H1 (cell line): Measurements from ENCODE around the gene PCBP2. TPM values are rescaled to one million over a fixed set of nuclear protein-coding genes. Genes with fewer than 3 reads are reported as not detected.

Experiments used
- CTCF ChIA-PET: fragments of 300-600 bp; sonication (Branson Sonifier 250); formaldehyde crosslinking; loops from one replicate; lab custom pipeline; 2021; ENCODE audit not compliant: partially characterized antibody; lab: Charles Lee
- POLR2A ChIA-PET: fragments of 300-600 bp; sonication (Branson Sonifier 250); formaldehyde crosslinking; loops from one replicate; lab custom pipeline; 2021; ENCODE audit warnings: inconsistent platforms; ENCODE audit not compliant: partially characterized antibody; lab: Charles Lee
- DNase-seq, 2 experiments: peaks; one replicate each; pipeline versions ENCODE4 v3.0.0 to v3.0.0-alpha.2; 2010 to 2022; ENCODE audit warnings: low spot score in 2 of 2, low read depth in 1 of 2, mixed read lengths in 1 of 2
- FAIRE-seq: peaks from 2 replicates; lab custom pipeline; 2011; peaks lifted over from hg19 to GRCh38; lab: Jason Lieb, UNC
- H2AFZ ChIP-seq: 2 replicates; pipeline ENCODE4 v1.8.1; 2012; ENCODE audit warnings: low read length, inconsistent platforms
- H2AK5ac ChIP-seq: 2 replicates; pipeline ENCODE4 v1.6.1; 2013; ENCODE audit warnings: low read depth, low read length
- H2BK120ac ChIP-seq: replicated peaks from 2 replicates; pipeline ENCODE3; 2013; ENCODE audit warnings: low read depth, low read length, inconsistent platforms
- H2BK12ac ChIP-seq: 2 replicates; pipeline ENCODE4 v1.6.1; 2013; ENCODE audit warnings: low read depth, low read length
- H2BK15ac ChIP-seq: 2 replicates; pipeline ENCODE4 v1.6.1; 2013; ENCODE audit warnings: low read length
- H2BK20ac ChIP-seq: 2 replicates; pipeline ENCODE4 v1.6.1; 2013; ENCODE audit warnings: low read length
- H2BK5ac ChIP-seq: 2 replicates; pipeline ENCODE4 v1.6.1; 2013; ENCODE audit warnings: low read depth, low read length
- H3K14ac ChIP-seq: 2 replicates; pipeline ENCODE4 v1.6.1; 2013; ENCODE audit warnings: inconsistent platforms; ENCODE audit not compliant: insufficient read length
- H3K18ac ChIP-seq: 2 replicates; pipeline ENCODE4 v1.6.1; 2013; ENCODE audit warnings: low read length; ENCODE audit errors: extremely low read depth
- H3K23ac ChIP-seq: 2 replicates; pipeline ENCODE4 v1.6.1; 2013; ENCODE audit warnings: inconsistent platforms; ENCODE audit not compliant: insufficient read length
- H3K23me2 ChIP-seq: 2 replicates; pipeline ENCODE4 v1.6.1; 2013; ENCODE audit warnings: low read depth, low read length
- H3K27ac ChIP-seq: 2 replicates; pipeline ENCODE4 v1.6.1; 2011; ENCODE audit warnings: low read depth, low read length, inconsistent platforms
- H3K27me3 ChIP-seq, 4 experiments: replicated peaks in 1 of 4; 1 replicate in 1 of 4; 2 replicates in 3 of 4; pipeline versions ENCODE4 v1.6.1 to v1.8.1; 2011 to 2013; ENCODE audit warnings: low read length in 3 of 4, mild to moderate bottlenecking in 3 of 4, inconsistent platforms in 2 of 4, mixed read lengths in 2 of 4, moderate library complexity in 1 of 4; ENCODE audit not compliant: control insufficient read depth in 3 of 4, insufficient read depth in 3 of 4; ENCODE audit errors: extremely low read depth in 1 of 4
- H3K36me3 ChIP-seq, 4 experiments: 2 replicates each; pipeline versions ENCODE4 v1.6.1 to v1.8.1; 2011 to 2013; ENCODE audit warnings: mild to moderate bottlenecking in 4 of 4, low read length in 3 of 4, moderate library complexity in 2 of 4, control low read depth in 1 of 4, inconsistent platforms in 1 of 4; ENCODE audit not compliant: insufficient read depth in 4 of 4, control insufficient read depth in 2 of 4
- H3K4ac ChIP-seq: replicated peaks from 2 replicates; pipeline ENCODE3; 2013; ENCODE audit warnings: low read length, low read depth, mixed read lengths, inconsistent platforms; ENCODE audit not compliant: insufficient read length
- H3K4me1 ChIP-seq, 4 experiments: replicated peaks in 1 of 4; 1 replicate in 1 of 4; 2 replicates in 3 of 4; pipeline versions ENCODE4 v1.6.1 to v1.8.1; 2011 to 2013; ENCODE audit warnings: low read length in 3 of 4, inconsistent platforms in 2 of 4, mixed read lengths in 1 of 4; ENCODE audit not compliant: insufficient read depth in 4 of 4, control insufficient read depth in 3 of 4
- H3K4me2 ChIP-seq, 2 experiments: 2 replicates each; pipeline versions ENCODE4 v1.6.1 to v1.8.1; 2011 to 2013; ENCODE audit warnings: low read depth in 2 of 2, low read length in 2 of 2, control low read depth in 1 of 2, inconsistent platforms in 1 of 2, mild to moderate bottlenecking in 1 of 2; ENCODE audit not compliant: insufficient read depth in 1 of 2
- H3K4me3 ChIP-seq, 4 experiments: fragments of 200-600, 300-600 bp in 1 of 4; sonication (generic), shearing (Covaris generic), sonication (Bioruptor Twin) in 1 of 4; 2 replicates each; pipeline versions ENCODE4 v1.5.1 to v1.8.1; 2011 to 2016; ENCODE audit warnings: low read length in 4 of 4, low read depth in 3 of 4, control low read depth in 2 of 4, inconsistent platforms in 2 of 4, mild to moderate bottlenecking in 2 of 4, mixed read lengths in 1 of 4, moderate library complexity in 1 of 4; ENCODE audit not compliant: insufficient read depth in 2 of 4; ENCODE audit errors: extremely low read depth in 1 of 4
- H3K56ac ChIP-seq: replicated peaks from 2 replicates; pipeline ENCODE3; 2013; ENCODE audit warnings: low read depth, mild to moderate bottlenecking, mixed read lengths, low read length, inconsistent platforms; ENCODE audit not compliant: insufficient read length
- H3K79me1 ChIP-seq: 2 replicates; pipeline ENCODE4 v1.6.1; 2013; ENCODE audit warnings: low read depth, low read length, control low read depth
- H3K79me2 ChIP-seq, 2 experiments: 2 replicates each; pipeline versions ENCODE4 v1.6.1 to v1.8.1; 2012 to 2013; ENCODE audit warnings: low read length in 2 of 2, mild to moderate bottlenecking in 2 of 2, inconsistent platforms in 1 of 2; ENCODE audit not compliant: insufficient read depth in 2 of 2, control insufficient read depth in 1 of 2
- H3K9ac ChIP-seq, 4 experiments: replicated peaks in 1 of 4; 1 replicate in 1 of 4; 2 replicates in 3 of 4; pipeline versions ENCODE4 v1.6.1 to v1.8.1; 2011 to 2013; ENCODE audit warnings: low read depth in 3 of 4, low read length in 3 of 4, control low read depth in 2 of 4, mild to moderate bottlenecking in 2 of 4, moderate library complexity in 2 of 4, inconsistent platforms in 1 of 4; ENCODE audit errors: extremely low read depth in 1 of 4
- H3K9me3 ChIP-seq, 2 experiments: 2 replicates each; pipeline versions ENCODE4 v1.6.1 to v1.8.1; 2012 to 2013; ENCODE audit warnings: mild to moderate bottlenecking in 2 of 2, moderate library complexity in 2 of 2, control low read depth in 1 of 2, inconsistent platforms in 1 of 2, low read depth in 1 of 2, low read length in 1 of 2, mixed read lengths in 1 of 2; ENCODE audit not compliant: insufficient read depth in 2 of 2
- H4K20me1 ChIP-seq, 2 experiments: replicated peaks in 1 of 2; 2 replicates each; pipeline versions ENCODE3 to v1.8.1; 2011 to 2013; ENCODE audit warnings: inconsistent platforms in 2 of 2, low read length in 2 of 2, mild to moderate bottlenecking in 1 of 2; ENCODE audit not compliant: insufficient read depth in 2 of 2, control insufficient read depth in 1 of 2
- H4K5ac ChIP-seq: 2 replicates; pipeline ENCODE4 v1.6.1; 2013; ENCODE audit warnings: low read length, low read depth, mixed read lengths, inconsistent platforms; ENCODE audit not compliant: insufficient read length
- H4K8ac ChIP-seq: 2 replicates; pipeline ENCODE4 v1.8.0; 2013; ENCODE audit warnings: mild to moderate bottlenecking, moderate library complexity, low read length, inconsistent platforms; ENCODE audit not compliant: insufficient read depth; ENCODE audit errors: extremely low read depth
- H4K91ac ChIP-seq: replicated peaks from 2 replicates; pipeline ENCODE3; 2013; ENCODE audit warnings: low read length, mixed read lengths, inconsistent platforms; ENCODE audit not compliant: insufficient read length
- ATF3 ChIP-seq: IDR thresholded peaks from 2 replicates; pipeline ENCODE4 v1.6.1; 2011; ENCODE audit warnings: low read depth, mild to moderate bottlenecking, low read length; ENCODE audit not compliant: insufficient read depth
- BRCA1 ChIP-seq: IDR thresholded peaks from 2 replicates; pipeline ENCODE4 v1.6.1; 2012; ENCODE audit warnings: low read depth, low read length, improper control_type of control experiment
- CBX8 ChIP-seq: fragments of 300-800, 300-1000 bp; sonication (generic); IDR thresholded peaks from 2 replicates; pipeline ENCODE4 v1.7.1; 2016; ENCODE audit warnings: low read depth, low read length, borderline replicate concordance
- CHD2 ChIP-seq: IDR thresholded peaks from 2 replicates; pipeline ENCODE4 v1.6.1; 2012; ENCODE audit warnings: low read length, improper control_type of control experiment
- POLR2AphosphoS5 ChIP-seq: IDR thresholded peaks from 2 replicates; pipeline ENCODE4 v1.6.1; 2011; ENCODE audit warnings: low read depth, low read length
- RAD21 ChIP-seq, 2 experiments: IDR thresholded peaks in 1 of 2; conservative IDR thresholded peaks in 1 of 2; 2 replicates each; pipeline ENCODE4 v1.6.1; 2011; ENCODE audit warnings: low read depth in 2 of 2, low read length in 2 of 2, improper control_type of control experiment in 1 of 2, inconsistent platforms in 1 of 2, mild to moderate bottlenecking in 1 of 2, moderate library complexity in 1 of 2
- USF2 ChIP-seq: IDR thresholded peaks from 2 replicates; pipeline ENCODE4 v1.6.1; 2011; ENCODE audit warnings: low read length, improper control_type of control experiment
- WGBS, 2 experiments: shearing (Covaris generic) in 1 of 2; methylation state at CpG; one replicate each; pipeline versions ENCODE4 v1.1.6 to v1.1.7; 2013 to 2015; ENCODE audit warnings: low lambda C conversion rate in 2 of 2, mixed read lengths in 2 of 2, inconsistent platforms in 1 of 2, low coverage in 1 of 2, missing lambda C conversion rate in 1 of 2; ENCODE audit not compliant: insufficient replicate concordance in 2 of 2, insufficient coverage in 1 of 2, insufficient read length in 1 of 2; ENCODE audit errors: extremely low coverage in 1 of 2, missing lambda C conversion rate in 1 of 2; 5-methylcytosine and 5-hydroxymethylcytosine counted together
- polyA plus RNA-seq, 7 experiments: library from polyadenylated mRNA; depleted of rRNA in 3 of 7; stranded (reverse) in 5 of 7; unstranded in 2 of 7; fragments of >200 nt in 5 of 7; fragments of 200-250 nt in 2 of 7; gene quantifications; 1 replicate in 5 of 7; 2 replicates in 1 of 7; 4 replicates in 1 of 7; pipeline versions ENCODE4 v1.2.1 to v1.2.3, GENCODE V29; 2011 to 2013; ENCODE audit warnings: missing spikeins in 2 of 7, mixed read lengths in 2 of 7
- total RNA-seq: library from RNA; stranded (reverse); fragmentation: NEBNext Ultra II Directional; extraction: Animal tissue kit (Norgen Biotek cat#: 25700); gene quantifications from 2 replicates; pipeline ENCODE4 v1.2.1, GENCODE V29; 2021
- TF ChIP-seq, protein P1 (sequence below), 3 experiments: IDR thresholded peaks; 1 replicate in 2 of 3; 2 replicates in 1 of 3; pipeline versions ENCODE4 v1.5.1 to v1.6.1; 2011; ENCODE audit warnings: low read length in 3 of 3, mild to moderate bottlenecking in 3 of 3, inconsistent platforms in 2 of 3, low read depth in 1 of 3, moderate library complexity in 1 of 3; ENCODE audit not compliant: insufficient read depth in 1 of 3; ENCODE audit errors: control extremely low read depth in 1 of 3

The PCBP2 gene
- total and polyA plus RNA-seq, 2 of the 8 experiments (the other 6 are each of a cell fraction or from before 2014, with no cell fraction given), result 470 to 1,123 TPM

- Histone ChIP-seq H4K20me1 (peaks cover 26 to 27% of the 10 kb centered on the region in 2 experiments), H3K4ac (no peak overlapping the region), H2AK5ac (no peak overlapping the region), H3K56ac (no peak overlapping the region), H3K23ac (no peak overlapping the region), H3K4me1 (peaks cover 0 to 9% (median 1%) of the 10 kb centered on the region in 4 experiments; a peak in 3 of 7 replicates), H4K8ac (no peak overlapping the region), H2BK12ac (no peak overlapping the region), H3K79me2 (peaks cover 0 to 32% of the 10 kb centered on the region in 2 experiments; a peak in 2 of 4 replicates), H3K4me2 (no peak overlapping the region), H2BK120ac (no peak overlapping the region), H3K4me3 (no peak overlapping the region), H3K18ac (no peak overlapping the region), H3K9me3 (no peaks in the 10 kb centered on the region), H3K14ac (no peak overlapping the region), H3K23me2 (no peaks in the 10 kb centered on the region), H2AFZ (no peak overlapping the region), H4K5ac (no peak overlapping the region), H3K79me1 (no peaks in the 10 kb centered on the region; the same call in 1 of the 2 replicates), H3K27me3 (no peaks in the 10 kb centered on the region), H3K9ac (no peak overlapping the region), H4K91ac (no peak overlapping the region), H3K36me3 (peaks cover 43 to 96% (median 81%) of the 10 kb centered on the region in 4 experiments), H2BK15ac (no peak overlapping the region), H2BK20ac (no peak overlapping the region), H3K27ac (no peak overlapping the region), H2BK5ac (no peak overlapping the region)
- WGBS, 2 experiments, result 78% methylated on average over 2 of the region's 2 CpGs; no CpG with 5 or more reads in 1 of the 2 experiments
- FAIRE-seq, result no peak
- ChIA-PET POLR2A (interaction anchor here (0.9 to 67.0 kb wide), 6 partner anchors 9 to 173 kb away, joined by 3 to 3397 read pairs (median 6); partner anchors contain the start of genes AAAS, MAP3K12, NPFF and PCBP2), CTCF (interaction anchor here (0.6 to 9.0 kb wide), 21 partner anchors 9 to 554 kb away, joined by 3 to 105 read pairs (median 7); partner anchors contain the start of genes AAAS, MAP3K12 and NPFF)
- DNase-seq, result no peak
- TF ChIP-seq RAD21 (IDR thresholded peaks at IDR 0.05 in 1 of 2, conservative IDR thresholded peaks at IDR 0.05 in 1 of 2; ENCODE audit: low read depth in 2 of 2, low read length in 2 of 2) (peak in 1 of 2 experiments; percentile 35; a peak in 1 of 4 replicates), BRCA1 (no peak), POLR2AphosphoS5 (0 out of 2 replicates have a peak, but pooled peaks have one; percentile 6), USF2 (no peak), CBX8 (no peak), ATF3 (no peak), CHD2 (no peak)
- TF ChIP-seq, protein P1, sequence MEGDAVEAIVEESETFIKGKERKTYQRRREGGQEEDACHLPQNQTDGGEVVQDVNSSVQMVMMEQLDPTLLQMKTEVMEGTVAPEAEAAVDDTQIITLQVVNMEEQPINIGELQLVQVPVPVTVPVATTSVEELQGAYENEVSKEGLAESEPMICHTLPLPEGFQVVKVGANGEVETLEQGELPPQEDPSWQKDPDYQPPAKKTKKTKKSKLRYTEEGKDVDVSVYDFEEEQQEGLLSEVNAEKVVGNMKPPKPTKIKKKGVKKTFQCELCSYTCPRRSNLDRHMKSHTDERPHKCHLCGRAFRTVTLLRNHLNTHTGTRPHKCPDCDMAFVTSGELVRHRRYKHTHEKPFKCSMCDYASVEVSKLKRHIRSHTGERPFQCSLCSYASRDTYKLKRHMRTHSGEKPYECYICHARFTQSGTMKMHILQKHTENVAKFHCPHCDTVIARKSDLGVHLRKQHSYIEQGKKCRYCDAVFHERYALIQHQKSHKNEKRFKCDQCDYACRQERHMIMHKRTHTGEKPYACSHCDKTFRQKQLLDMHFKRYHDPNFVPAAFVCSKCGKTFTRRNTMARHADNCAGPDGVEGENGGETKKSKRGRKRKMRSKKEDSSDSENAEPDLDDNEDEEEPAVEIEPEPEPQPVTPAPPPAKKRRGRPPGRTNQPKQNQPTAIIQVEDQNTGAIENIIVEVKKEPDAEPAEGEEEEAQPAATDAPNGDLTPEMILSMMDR (IDR thresholded peaks at IDR 0.05; ENCODE audit: control extremely low read depth in 1 of 3, insufficient read depth in 1 of 3, low read depth in 1 of 3, low read length in 3 of 3), result peak in 2 of 3 experiments; percentile 37 to 47; a peak in 2 of 4 replicates
Measured at GRCh38 chr12:53476769-53477209, 24.9 kb downstream of the PCBP2 start.
